HFFc6 (cell line): ENCODE results near the gene GRPEL1. TPM values are rescaled to one million over a fixed set of nuclear protein-coding genes. Genes with fewer than 3 reads are reported as not detected.

ENCODE experiments used
- DNase-seq: peaks from one replicate; pipeline ENCODE4 v3.0.0-alpha.2; 2018
- H3K27ac Mint-ChIP-seq: 2 replicates; pipeline ENCODE4 v1.8.0; 2020; ENCODE audit warnings: mild to moderate bottlenecking, mixed read lengths
- H3K27me3 Mint-ChIP-seq: 2 replicates; pipeline ENCODE4 v1.8.0; 2021; ENCODE audit warnings: mild to moderate bottlenecking, moderate library complexity, mixed read lengths; ENCODE audit not compliant: insufficient read depth
- H3K36me3 Mint-ChIP-seq: 2 replicates; pipeline ENCODE4 v1.8.0; 2021; ENCODE audit warnings: low read depth, mixed read lengths
- H3K4me1 Mint-ChIP-seq: 2 replicates; pipeline ENCODE4 v1.8.0; 2020; ENCODE audit warnings: low read depth, mixed read lengths
- H3K4me3 Mint-ChIP-seq: 2 replicates; pipeline ENCODE4 v1.8.0; 2020; ENCODE audit warnings: mild to moderate bottlenecking, moderate library complexity, mixed read lengths
- H3K9me3 Mint-ChIP-seq: 2 replicates; pipeline ENCODE4 v1.8.0; 2020; ENCODE audit warnings: mild to moderate bottlenecking, mixed read lengths
- CTCF ChIP-seq: fragments of 200-600 bp; sonication (generic); IDR thresholded peaks from 2 replicates; pipeline ENCODE4 v1.5.0; 2021; ENCODE audit warnings: antibody characterized with exemption, mild to moderate bottlenecking
- total RNA-seq, 6 experiments: library from RNA; stranded (reverse); fragmentation: NEBNext Ultra II Directional; extraction: Animal tissue kit (Norgen Biotek cat#: 25700); gene quantifications; 2 replicates in 1 of 6; 3 replicates in 5 of 6; pipeline ENCODE4 v1.2.3, GENCODE V29; 2021

GRPEL1 gene
- total RNA-seq, 6 experiments from 2014 or later: 43.1 to 62.1 (median 45.3) TPM

GRCh38 chr4:7110546-7110945 is 42.7 kb upstream of the GRPEL1 start:
- Mint-ChIP-seq H3K36me3 (0 out of 2 replicates have a peak, but pooled peaks cover 4% of the 10 kb centered on the region), H3K9me3 (no peaks in the 10 kb centered on the region), H3K27ac (no peak overlapping the region)

GRCh38 chr4:7109169-7109568 is 41.3 kb upstream of the GRPEL1 start:
- no peak for TF ChIP-seq CTCF
- H3K4me1 Mint-ChIP-seq: no peaks in the 10 kb centered on the region
- DNase-seq: no peak
- H3K4me3 Mint-ChIP-seq: no peak overlapping the region
- H3K9me3 Mint-ChIP-seq: no peaks in the 10 kb centered on the region
- H3K27ac Mint-ChIP-seq: no peak overlapping the region
- 0 out of 2 replicates have a peak, but pooled peaks cover 4% of the 10 kb centered on the region for H3K36me3 Mint-ChIP-seq
- H3K27me3 Mint-ChIP-seq: peaks cover 25% of the 10 kb centered on the region

More at GRCh38 chr4:7110546-7110945, 42.7 kb upstream of the GRPEL1 start:
- Mint-ChIP-seq H3K27me3 (peaks cover 12% of the 10 kb centered on the region), H3K4me1 (no peaks in the 10 kb centered on the region), H3K4me3 (no peak overlapping the region)
- no peak for TF ChIP-seq CTCF
- no peak for DNase-seq

GRCh38 chr4:7108660-7109059 is 40.8 kb upstream of the GRPEL1 start:
- Mint-ChIP-seq H3K4me1 (peaks cover 1% of the 10 kb centered on the region), H3K36me3 (0 out of 2 replicates have a peak, but pooled peaks cover 4% of the 10 kb centered on the region), H3K9me3 (no peaks in the 10 kb centered on the region), H3K4me3 (no peak overlapping the region), H3K27me3 (peaks cover 25% of the 10 kb centered on the region), H3K27ac (no peak overlapping the region)
- no peak for DNase-seq
- no peak for TF ChIP-seq CTCF

- H3K9me3 Mint-ChIP-seq: no peaks in the 10 kb centered on the region
- no peak overlapping the region for H3K27ac Mint-ChIP-seq
- no peak for DNase-seq
- no peak overlapping the region for H3K4me3 Mint-ChIP-seq
- 0 out of 2 replicates have a peak, but pooled peaks cover 4% of the 10 kb centered on the region for H3K36me3 Mint-ChIP-seq
- H3K27me3 Mint-ChIP-seq: peaks cover 25% of the 10 kb centered on the region
- H3K4me1 Mint-ChIP-seq: peaks cover 7% of the 10 kb centered on the region
- no peak for TF ChIP-seq CTCF
Observed at GRCh38 chr4:7108046-7108625, 40.3 kb upstream of the GRPEL1 start.

- no peak for DNase-seq
- H3K4me1 Mint-ChIP-seq: peaks cover 12% of the 10 kb centered on the region
- TF ChIP-seq CTCF: no peak
- H3K4me3 Mint-ChIP-seq: no peak overlapping the region
- H3K9me3 Mint-ChIP-seq: no peaks in the 10 kb centered on the region
- H3K27me3 Mint-ChIP-seq: peaks cover 25% of the 10 kb centered on the region
- H3K36me3 Mint-ChIP-seq: 0 out of 2 replicates have a peak, but pooled peaks cover 4% of the 10 kb centered on the region
- no peak overlapping the region for H3K27ac Mint-ChIP-seq
Observed at GRCh38 chr4:7107166-7107905, 39.5 kb upstream of the GRPEL1 start.
